HEK293 (cell line): ENCODE measurements around the gene MEF2C.

Experiments used
- EGR2 ChIP-seq: fragments of 450-650 bp; formaldehyde crosslinking; IDR thresholded peaks from 2 replicates; pipeline ENCODE4 v1.5.1; 2016; ENCODE audit warnings: low read depth, missing biosample characterization, missing genetic modification characterization
- GLIS1 ChIP-seq: fragments of 450-650 bp; formaldehyde crosslinking; IDR thresholded peaks from 2 replicates; pipeline ENCODE4 v1.5.1; 2016; ENCODE audit warnings: missing biosample characterization, missing genetic modification characterization
- OSR2 ChIP-seq: fragments of 450-650 bp; formaldehyde crosslinking; IDR thresholded peaks from 2 replicates; pipeline ENCODE4 v1.5.1; 2016; ENCODE audit warnings: missing biosample characterization, missing genetic modification characterization
- SP2 ChIP-seq: fragments of 450-650 bp; formaldehyde crosslinking; IDR thresholded peaks from 2 replicates; pipeline ENCODE4 v1.5.1; 2016; ENCODE audit warnings: missing biosample characterization, missing genetic modification characterization
- ZBTB7A ChIP-seq: fragments of 450-650 bp; formaldehyde crosslinking; IDR thresholded peaks from 2 replicates; pipeline ENCODE4 v1.5.1; 2016; ENCODE audit warnings: low read depth, missing biosample characterization, missing genetic modification characterization
- ZNF19 ChIP-seq: fragments of 450-650 bp; formaldehyde crosslinking; IDR thresholded peaks from 2 replicates; pipeline ENCODE4; 2016; ENCODE audit warnings: missing biosample characterization, missing genetic modification characterization, low read depth
- ZNF266 ChIP-seq: fragments of 450-650 bp; formaldehyde crosslinking; IDR thresholded peaks from 2 replicates; pipeline ENCODE4 v1.5.1; 2016; ENCODE audit warnings: missing biosample characterization, missing genetic modification characterization, low read depth
- ZNF292 ChIP-seq: fragments of 450-650 bp; formaldehyde crosslinking; IDR thresholded peaks from 2 replicates; pipeline ENCODE4 v1.5.1; 2016; ENCODE audit warnings: low read depth, missing biosample characterization, missing genetic modification characterization, borderline replicate concordance
- ZNF302 ChIP-seq: fragments of 450-650 bp; formaldehyde crosslinking; IDR thresholded peaks from 2 replicates; pipeline ENCODE4 v1.5.1; 2016; ENCODE audit warnings: missing biosample characterization, missing genetic modification characterization, low read depth
- ZNF335 ChIP-seq: fragments of 450-650 bp; formaldehyde crosslinking; conservative IDR thresholded peaks from 2 replicates; pipeline ENCODE4 v1.5.1; 2016; ENCODE audit warnings: missing biosample characterization, missing genetic modification characterization
- ZNF354C ChIP-seq: fragments of 450-650 bp; formaldehyde crosslinking; IDR thresholded peaks from 2 replicates; pipeline ENCODE4 v1.5.1; 2016; ENCODE audit warnings: missing biosample characterization, missing genetic modification characterization, low read depth, borderline replicate concordance
- ZNF404 ChIP-seq: fragments of 450-650 bp; formaldehyde crosslinking; IDR thresholded peaks from 2 replicates; pipeline ENCODE4 v1.5.1; 2017; ENCODE audit warnings: missing biosample characterization, missing genetic modification characterization
- ZNF510 ChIP-seq: fragments of 450-650 bp; formaldehyde crosslinking; IDR thresholded peaks from 2 replicates; pipeline ENCODE4 v1.5.1; 2018; ENCODE audit warnings: mild to moderate bottlenecking, missing genetic modification characterization, missing biosample characterization; ENCODE audit not compliant: insufficient replicate concordance
- ZNF549 ChIP-seq: fragments of 450-650 bp; IDR thresholded peaks from 2 replicates; pipeline ENCODE4 v1.5.1; 2018; ENCODE audit warnings: missing biosample characterization, missing genetic modification characterization, mild to moderate bottlenecking, inconsistent platforms, moderate library complexity
- ZNF560 ChIP-seq: fragments of 450-650 bp; formaldehyde crosslinking; IDR thresholded peaks from 2 replicates; pipeline ENCODE4 v1.5.1; 2017; ENCODE audit warnings: missing biosample characterization, missing genetic modification characterization, borderline replicate concordance
- ZNF571 ChIP-seq: fragments of 450-650 bp; formaldehyde crosslinking; IDR thresholded peaks from 2 replicates; pipeline ENCODE4 v1.5.0; 2017; ENCODE audit warnings: missing biosample characterization, missing genetic modification characterization
- ZNF629 ChIP-seq: fragments of 450-650 bp; formaldehyde crosslinking; IDR thresholded peaks from 2 replicates; pipeline ENCODE4 v1.5.1; 2017; ENCODE audit warnings: missing biosample characterization, missing genetic modification characterization
- ZNF747 ChIP-seq: fragments of 450-650 bp; formaldehyde crosslinking; IDR thresholded peaks from 2 replicates; pipeline ENCODE4 v1.5.1; 2016; ENCODE audit warnings: missing biosample characterization, missing genetic modification characterization
- ZNF776 ChIP-seq: fragments of 450-650 bp; formaldehyde crosslinking; IDR thresholded peaks from 2 replicates; pipeline ENCODE4 v1.5.0; 2017; ENCODE audit warnings: missing biosample characterization, missing genetic modification characterization, borderline replicate concordance
- ZNF830 ChIP-seq: fragments of 450-650 bp; IDR thresholded peaks from 2 replicates; pipeline ENCODE4 v1.5.0; 2018; ENCODE audit warnings: missing biosample characterization, missing genetic modification characterization, low read depth, mild to moderate bottlenecking, moderate library complexity
- ZNF837 ChIP-seq: fragments of 450-650 bp; formaldehyde crosslinking; IDR thresholded peaks from 2 replicates; pipeline ENCODE4 v1.5.1; 2016; ENCODE audit warnings: missing biosample characterization, missing genetic modification characterization
- ZSCAN16 ChIP-seq: fragments of 450-650 bp; formaldehyde crosslinking; IDR thresholded peaks from 2 replicates; pipeline ENCODE4 v1.5.1; 2016; ENCODE audit warnings: missing biosample characterization, missing genetic modification characterization
- ZSCAN23 ChIP-seq: fragments of 450-650 bp; formaldehyde crosslinking; IDR thresholded peaks from 2 replicates; pipeline ENCODE4 v1.5.1; 2016; ENCODE audit warnings: missing biosample characterization, missing genetic modification characterization
- TF ChIP-seq, protein P1 (sequence below): fragments of 450-650 bp; formaldehyde crosslinking; IDR thresholded peaks from 2 replicates; pipeline ENCODE4 v1.5.1; 2016; ENCODE audit warnings: missing biosample characterization, missing genetic modification characterization, borderline replicate concordance
- TF ChIP-seq, protein P2 (sequence below): fragments of 450-650 bp; formaldehyde crosslinking; IDR thresholded peaks from 2 replicates; pipeline ENCODE4 v1.5.1; 2017; ENCODE audit warnings: missing biosample characterization, missing genetic modification characterization
- TF ChIP-seq, protein P3 (sequence below): fragments of 450-650 bp; formaldehyde crosslinking; IDR thresholded peaks from 2 replicates; pipeline ENCODE4 v1.5.1; 2016; ENCODE audit warnings: missing biosample characterization, missing genetic modification characterization
- TF ChIP-seq, protein P4 (sequence below): fragments of 450-650 bp; formaldehyde crosslinking; IDR thresholded peaks from 2 replicates; pipeline ENCODE4 v1.5.1; 2016; ENCODE audit warnings: missing biosample characterization, missing genetic modification characterization

The MEF2C gene

DNA sequence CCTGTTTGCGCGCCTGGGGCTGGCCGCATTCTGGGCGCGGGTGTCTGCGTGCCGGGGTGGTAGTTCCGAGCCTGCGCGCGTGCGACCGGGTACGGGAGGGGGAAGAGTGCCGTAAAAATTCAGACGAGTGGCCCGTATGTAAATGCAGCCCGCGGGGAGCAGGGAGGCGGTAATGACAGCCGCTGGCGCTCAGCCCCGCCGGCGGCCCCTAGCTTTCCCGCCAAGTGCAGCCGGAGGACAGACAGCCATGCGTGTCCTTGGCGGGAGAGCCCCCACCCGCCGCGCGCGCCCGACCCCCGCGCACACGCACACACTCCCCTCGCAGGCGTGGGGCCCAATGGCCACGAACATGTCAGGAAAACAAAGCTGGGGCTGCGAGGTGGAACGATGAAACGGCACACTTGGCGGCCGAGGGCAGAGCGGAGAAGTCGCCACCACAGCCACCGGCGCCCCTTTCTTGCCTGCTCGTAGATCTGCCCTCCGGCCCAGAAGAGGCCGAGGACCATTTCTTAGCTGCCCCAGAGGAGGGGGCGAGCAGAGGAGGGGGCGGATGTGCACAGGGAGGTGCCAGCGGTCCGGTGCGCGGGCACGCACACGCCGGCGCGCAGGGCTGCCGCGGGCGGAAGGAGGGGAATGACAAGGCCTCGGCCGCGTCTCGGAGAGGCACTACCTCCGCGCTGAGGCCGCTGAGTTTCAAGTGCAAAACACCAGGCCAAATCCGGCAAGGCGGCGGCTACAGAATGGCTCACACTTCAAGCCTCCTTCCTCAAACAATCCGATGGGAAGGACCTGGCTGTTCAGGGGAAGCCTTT is 208.4 kb downstream of the MEF2C start (continued):
- TF ChIP-seq, protein P1, sequence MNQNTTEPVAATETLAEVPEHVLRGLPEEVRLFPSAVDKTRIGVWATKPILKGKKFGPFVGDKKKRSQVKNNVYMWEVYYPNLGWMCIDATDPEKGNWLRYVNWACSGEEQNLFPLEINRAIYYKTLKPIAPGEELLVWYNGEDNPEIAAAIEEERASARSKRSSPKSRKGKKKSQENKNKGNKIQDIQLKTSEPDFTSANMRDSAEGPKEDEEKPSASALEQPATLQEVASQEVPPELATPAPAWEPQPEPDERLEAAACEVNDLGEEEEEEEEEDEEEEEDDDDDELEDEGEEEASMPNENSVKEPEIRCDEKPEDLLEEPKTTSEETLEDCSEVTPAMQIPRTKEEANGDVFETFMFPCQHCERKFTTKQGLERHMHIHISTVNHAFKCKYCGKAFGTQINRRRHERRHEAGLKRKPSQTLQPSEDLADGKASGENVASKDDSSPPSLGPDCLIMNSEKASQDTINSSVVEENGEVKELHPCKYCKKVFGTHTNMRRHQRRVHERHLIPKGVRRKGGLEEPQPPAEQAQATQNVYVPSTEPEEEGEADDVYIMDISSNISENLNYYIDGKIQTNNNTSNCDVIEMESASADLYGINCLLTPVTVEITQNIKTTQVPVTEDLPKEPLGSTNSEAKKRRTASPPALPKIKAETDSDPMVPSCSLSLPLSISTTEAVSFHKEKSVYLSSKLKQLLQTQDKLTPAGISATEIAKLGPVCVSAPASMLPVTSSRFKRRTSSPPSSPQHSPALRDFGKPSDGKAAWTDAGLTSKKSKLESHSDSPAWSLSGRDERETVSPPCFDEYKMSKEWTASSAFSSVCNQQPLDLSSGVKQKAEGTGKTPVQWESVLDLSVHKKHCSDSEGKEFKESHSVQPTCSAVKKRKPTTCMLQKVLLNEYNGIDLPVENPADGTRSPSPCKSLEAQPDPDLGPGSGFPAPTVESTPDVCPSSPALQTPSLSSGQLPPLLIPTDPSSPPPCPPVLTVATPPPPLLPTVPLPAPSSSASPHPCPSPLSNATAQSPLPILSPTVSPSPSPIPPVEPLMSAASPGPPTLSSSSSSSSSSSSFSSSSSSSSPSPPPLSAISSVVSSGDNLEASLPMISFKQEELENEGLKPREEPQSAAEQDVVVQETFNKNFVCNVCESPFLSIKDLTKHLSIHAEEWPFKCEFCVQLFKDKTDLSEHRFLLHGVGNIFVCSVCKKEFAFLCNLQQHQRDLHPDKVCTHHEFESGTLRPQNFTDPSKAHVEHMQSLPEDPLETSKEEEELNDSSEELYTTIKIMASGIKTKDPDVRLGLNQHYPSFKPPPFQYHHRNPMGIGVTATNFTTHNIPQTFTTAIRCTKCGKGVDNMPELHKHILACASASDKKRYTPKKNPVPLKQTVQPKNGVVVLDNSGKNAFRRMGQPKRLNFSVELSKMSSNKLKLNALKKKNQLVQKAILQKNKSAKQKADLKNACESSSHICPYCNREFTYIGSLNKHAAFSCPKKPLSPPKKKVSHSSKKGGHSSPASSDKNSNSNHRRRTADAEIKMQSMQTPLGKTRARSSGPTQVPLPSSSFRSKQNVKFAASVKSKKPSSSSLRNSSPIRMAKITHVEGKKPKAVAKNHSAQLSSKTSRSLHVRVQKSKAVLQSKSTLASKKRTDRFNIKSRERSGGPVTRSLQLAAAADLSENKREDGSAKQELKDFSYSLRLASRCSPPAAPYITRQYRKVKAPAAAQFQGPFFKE: no peak
- TF ChIP-seq ZNF629 (tag by site-specific recombination) (peak; percentile 63; the same call in 1 of the 2 replicates), OSR2 (no peak), ZNF266 (tag by site-specific recombination) (no peak), ZNF510 (no peak), ZBTB7A (no peak), ZNF837 (tag by site-specific recombination) (no peak), ZNF354C (tag by site-specific recombination) (no peak), ZSCAN16 (tag by site-specific recombination) (no peak), ZNF830 (no peak), GLIS1 (tag by site-specific recombination) (peak; percentile 83), ZNF292 (tag by site-specific recombination) (no peak), ZNF549 (tag by site-specific recombination) (no peak), ZNF335 (tag by site-specific recombination) (peak; percentile 91), ZNF302 (tag by site-specific recombination) (no peak), ZNF19 (tag by site-specific recombination) (no peak), EGR2 (tag by site-specific recombination) (peak; percentile 75), ZNF560 (tag by site-specific recombination) (no peak), ZNF776 (tag by site-specific recombination) (no peak), ZNF571 (no peak), ZSCAN23 (tag by site-specific recombination) (peak; percentile 55; the same call in 1 of the 2 replicates), ZNF747 (tag by site-specific recombination) (no peak), ZNF404 (no peak), SP2 (tag by site-specific recombination) (peak; percentile 54)
- TF ChIP-seq, protein P2, sequence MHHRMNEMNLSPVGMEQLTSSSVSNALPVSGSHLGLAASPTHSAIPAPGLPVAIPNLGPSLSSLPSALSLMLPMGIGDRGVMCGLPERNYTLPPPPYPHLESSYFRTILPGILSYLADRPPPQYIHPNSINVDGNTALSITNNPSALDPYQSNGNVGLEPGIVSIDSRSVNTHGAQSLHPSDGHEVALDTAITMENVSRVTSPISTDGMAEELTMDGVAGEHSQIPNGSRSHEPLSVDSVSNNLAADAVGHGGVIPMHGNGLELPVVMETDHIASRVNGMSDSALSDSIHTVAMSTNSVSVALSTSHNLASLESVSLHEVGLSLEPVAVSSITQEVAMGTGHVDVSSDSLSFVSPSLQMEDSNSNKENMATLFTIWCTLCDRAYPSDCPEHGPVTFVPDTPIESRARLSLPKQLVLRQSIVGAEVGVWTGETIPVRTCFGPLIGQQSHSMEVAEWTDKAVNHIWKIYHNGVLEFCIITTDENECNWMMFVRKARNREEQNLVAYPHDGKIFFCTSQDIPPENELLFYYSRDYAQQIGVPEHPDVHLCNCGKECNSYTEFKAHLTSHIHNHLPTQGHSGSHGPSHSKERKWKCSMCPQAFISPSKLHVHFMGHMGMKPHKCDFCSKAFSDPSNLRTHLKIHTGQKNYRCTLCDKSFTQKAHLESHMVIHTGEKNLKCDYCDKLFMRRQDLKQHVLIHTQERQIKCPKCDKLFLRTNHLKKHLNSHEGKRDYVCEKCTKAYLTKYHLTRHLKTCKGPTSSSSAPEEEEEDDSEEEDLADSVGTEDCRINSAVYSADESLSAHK: peak; percentile 10; the same call in 1 of the 2 replicates
- TF ChIP-seq, protein P3, sequence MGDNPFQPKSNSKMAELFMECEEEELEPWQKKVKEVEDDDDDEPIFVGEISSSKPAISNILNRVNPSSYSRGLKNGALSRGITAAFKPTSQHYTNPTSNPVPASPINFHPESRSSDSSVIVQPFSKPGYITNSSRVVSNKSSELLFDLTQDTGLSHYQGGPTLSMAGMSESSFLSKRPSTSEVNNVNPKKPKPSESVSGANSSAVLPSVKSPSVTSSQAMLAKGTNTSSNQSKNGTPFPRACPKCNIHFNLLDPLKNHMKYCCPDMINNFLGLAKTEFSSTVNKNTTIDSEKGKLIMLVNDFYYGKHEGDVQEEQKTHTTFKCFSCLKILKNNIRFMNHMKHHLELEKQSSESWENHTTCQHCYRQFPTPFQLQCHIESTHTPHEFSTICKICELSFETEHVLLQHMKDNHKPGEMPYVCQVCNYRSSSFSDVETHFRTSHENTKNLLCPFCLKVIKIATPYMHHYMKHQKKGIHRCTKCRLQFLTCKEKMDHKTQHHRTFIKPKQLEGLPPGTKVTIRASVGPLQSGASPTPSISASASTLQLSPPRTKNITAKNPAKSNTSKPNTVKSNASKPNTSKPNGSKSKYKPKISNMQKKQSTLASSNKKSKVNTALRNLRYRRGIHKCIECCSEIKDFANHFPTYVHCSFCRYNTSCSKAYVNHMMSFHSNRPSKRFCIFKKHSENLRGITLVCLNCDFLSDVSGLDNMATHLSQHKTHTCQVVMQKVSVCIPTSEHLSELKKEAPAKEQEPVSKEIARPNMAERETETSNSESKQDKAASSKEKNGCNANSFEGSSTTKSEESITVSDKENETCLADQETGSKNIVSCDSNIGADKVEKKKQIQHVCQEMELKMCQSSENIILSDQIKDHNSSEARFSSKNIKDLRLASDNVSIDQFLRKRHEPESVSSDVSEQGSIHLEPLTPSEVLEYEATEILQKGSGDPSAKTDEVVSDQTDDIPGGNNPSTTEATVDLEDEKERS (tag by site-specific recombination): no peak
- TF ChIP-seq, protein P4, sequence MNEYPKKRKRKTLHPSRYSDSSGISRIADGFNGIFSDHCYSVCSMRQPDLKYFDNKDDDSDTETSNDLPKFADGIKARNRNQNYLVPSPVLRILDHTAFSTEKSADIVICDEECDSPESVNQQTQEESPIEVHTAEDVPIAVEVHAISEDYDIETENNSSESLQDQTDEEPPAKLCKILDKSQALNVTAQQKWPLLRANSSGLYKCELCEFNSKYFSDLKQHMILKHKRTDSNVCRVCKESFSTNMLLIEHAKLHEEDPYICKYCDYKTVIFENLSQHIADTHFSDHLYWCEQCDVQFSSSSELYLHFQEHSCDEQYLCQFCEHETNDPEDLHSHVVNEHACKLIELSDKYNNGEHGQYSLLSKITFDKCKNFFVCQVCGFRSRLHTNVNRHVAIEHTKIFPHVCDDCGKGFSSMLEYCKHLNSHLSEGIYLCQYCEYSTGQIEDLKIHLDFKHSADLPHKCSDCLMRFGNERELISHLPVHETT (tag by site-specific recombination): peak; percentile 16; the same call in 1 of the 2 replicates
